ENCODE results near the gene AQP6. TPM values are rescaled to one million over a fixed set of nuclear protein-coding genes. Genes with fewer than 3 reads are reported as not detected.

The AQP6 gene
- total and polyA plus RNA-seq, 9 donors: under 0.01 to 0.08 (median 0.04) TPM; not detected in 6

- H3K36me3 ChIP-seq: no peaks in the 10 kb centered on the region
- no peak overlapping the region for H3K27ac ChIP-seq
- 63 to 92% (median 67%) methylated on average over 1 of the region's 1 CpG for WGBS, 3 donors
- TF ChIP-seq EP300 (IDR thresholded peaks at IDR 0.05) (no peak), CTCF (IDR thresholded peaks at IDR 0.05) (no peak), POLR2A (IDR thresholded peaks at IDR 0.05) (no peak)
- no peaks in the 10 kb centered on the region for H3K9me3 ChIP-seq
- no peaks in the 10 kb centered on the region for H3K27me3 ChIP-seq
- intact Hi-C loops (cut with DNase I): no loop called here
- peaks cover 3% of the 10 kb centered on the region for H3K4me1 ChIP-seq (ENCODE audit: insufficient read depth)
- DNase-seq: no peak
- H3K4me3 ChIP-seq: no peak overlapping the region
Observed at GRCh38 chr12:49943625-49943960, 29.2 kb upstream of the AQP6 start.

DNA sequence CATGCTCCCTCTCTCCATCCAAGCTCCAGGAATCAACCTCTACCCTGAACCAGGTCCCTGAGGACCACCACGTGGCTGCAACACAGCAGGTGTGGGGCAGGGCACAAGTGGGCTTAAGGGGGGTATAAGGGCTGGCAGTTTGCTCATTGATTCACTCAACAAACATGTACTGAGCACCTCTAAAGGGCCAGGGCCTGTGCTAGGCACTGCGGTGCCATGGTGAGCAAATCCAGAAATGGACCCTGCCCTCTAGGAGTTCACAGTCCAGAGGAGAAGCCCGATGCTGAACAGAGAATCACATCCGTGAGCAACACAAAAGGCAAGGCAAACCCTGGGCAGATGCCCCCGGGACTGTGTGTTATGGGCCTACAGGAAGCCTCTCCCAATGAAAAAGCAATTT is 28.7 kb upstream of the AQP6 start:
- TF ChIP-seq EP300 (IDR thresholded peaks at IDR 0.05) (no peak), POLR2A (IDR thresholded peaks at IDR 0.05) (no peak), CTCF (IDR thresholded peaks at IDR 0.05) (no peak)
- WGBS, 3 donors: 92% methylated on average over 5 of the region's 5 CpGs
- Histone ChIP-seq H3K27me3 (no peaks in the 10 kb centered on the region), H3K36me3 (no peaks in the 10 kb centered on the region), H3K4me3 (no peak overlapping the region), H3K9me3 (no peaks in the 10 kb centered on the region), H3K4me1 (ENCODE audit: insufficient read depth) (peaks cover 3% of the 10 kb centered on the region), H3K27ac (no peak overlapping the region)
- no peak for DNase-seq
- intact Hi-C loops (cut with DNase I): no loop called here

GRCh38 chr12:49944718-49945117 is 28.0 kb upstream of the AQP6 start:
- no peak overlapping the region for H3K4me3 ChIP-seq
- WGBS, 3 donors: 92 to 97% (median 96%) methylated on average over 3 of the region's 3 CpGs
- no peak for DNase-seq
- peaks cover 3% of the 10 kb centered on the region for H3K4me1 ChIP-seq (ENCODE audit: insufficient read depth)
- no peaks in the 10 kb centered on the region for H3K27me3 ChIP-seq
- H3K36me3 ChIP-seq: no peaks in the 10 kb centered on the region
- no peaks in the 10 kb centered on the region for H3K9me3 ChIP-seq
- no peak overlapping the region for H3K27ac ChIP-seq
- TF ChIP-seq CTCF (IDR thresholded peaks at IDR 0.05) (no peak), POLR2A (IDR thresholded peaks at IDR 0.05) (no peak), EP300 (IDR thresholded peaks at IDR 0.05) (no peak)
- intact Hi-C loops (cut with DNase I): loop anchor here in 1 of 4 donors (5.0 kb wide), 1 partner anchor 77 kb away; no protein-coding TSS in a partner anchor

GRCh38 chr12:49945394-49946080 is 27.2 kb upstream of the AQP6 start:
- H3K27ac ChIP-seq: no peak overlapping the region
- H3K9me3 ChIP-seq: no peaks in the 10 kb centered on the region
- H3K4me1 ChIP-seq (ENCODE audit: insufficient read depth): peaks cover 3% of the 10 kb centered on the region
- 4 to 6% (median 6%) methylated on average over 28 of the region's 28 CpGs for WGBS, 3 donors
- H3K4me3 ChIP-seq: no peak overlapping the region
- intact Hi-C loops (cut with DNase I): loop anchor here in 1 of 4 donors (5.0 kb wide), 1 partner anchor 78 kb away; no protein-coding TSS in a partner anchor
- no peaks in the 10 kb centered on the region for H3K36me3 ChIP-seq
- peak; percentile 75 to 86 (median 85) for DNase-seq
- H3K27me3 ChIP-seq: no peaks in the 10 kb centered on the region
- no peak for TF ChIP-seq EP300 (IDR thresholded peaks at IDR 0.05)
- peak; percentile 67 to 85 (median 69) for TF ChIP-seq CTCF (IDR thresholded peaks at IDR 0.05)
